IMR-90 (cell line): ENCODE measurements around the gene TBX15. TPM values are rescaled to one million over a fixed set of nuclear protein-coding genes. Genes with fewer than 3 reads are reported as not detected.

Source experiments
- ATAC-seq: fragments of 200-7000 bp; cut with Tn5 transposase; 2 replicates; pipeline ENCODE4 v1.9.1; 2020; ENCODE audit warnings: low read depth, mild to moderate bottlenecking, moderate library complexity
- BruUV-seq: library from RNA; stranded (reverse); fragments of 400-500 nt; replicated peaks from 2 replicates; lab custom pipeline; 2021; lab: Mats Ljungman, UMichigan
- CTCF ChIA-PET: fragments of 300-600 bp; formaldehyde crosslinking; extraction: SDS; loops from one replicate; lab custom pipeline; 2021; ENCODE audit warnings: antibody characterized with exemption; lab: Yijun Ruan, JAX
- POLR2A ChIA-PET: fragments of 300-600 bp; sonication (Branson Sonifier 250); formaldehyde crosslinking; loops from one replicate; lab custom pipeline; 2022; ENCODE audit warnings: antibody characterized with exemption; ENCODE audit not compliant: unreplicated experiment; lab: Charles Lee
- DNase-seq: peaks from one replicate; pipeline ENCODE4 v3.0.0; 2013
- H2AFZ ChIP-seq: replicated peaks from 2 replicates; pipeline ENCODE3; 2013; ENCODE audit warnings: low read length, mild to moderate bottlenecking; ENCODE audit not compliant: poor library complexity
- H2AK5ac ChIP-seq: 2 replicates; pipeline ENCODE4 v1.6.1; 2013; ENCODE audit warnings: low read depth, low read length, inconsistent platforms
- H2AK9ac ChIP-seq: replicated peaks from 2 replicates; pipeline ENCODE3; 2013; ENCODE audit warnings: mild to moderate bottlenecking, low read depth, low read length, moderate library complexity; ENCODE audit not compliant: poor library complexity
- H2BK120ac ChIP-seq: 2 replicates; pipeline ENCODE4 v1.6.1; 2013; ENCODE audit warnings: low read depth, low read length, inconsistent platforms
- H2BK15ac ChIP-seq: 3 replicates; pipeline ENCODE4 v1.6.1; 2013; ENCODE audit warnings: low read depth, low read length, inconsistent platforms
- H2BK20ac ChIP-seq: 2 replicates; pipeline ENCODE4 v1.6.1; 2013; ENCODE audit warnings: low read depth, mild to moderate bottlenecking, inconsistent platforms, low read length, moderate library complexity
- H2BK5ac ChIP-seq: 2 replicates; pipeline ENCODE4 v1.6.1; 2013; ENCODE audit warnings: mild to moderate bottlenecking, low read depth, low read length, inconsistent platforms; ENCODE audit not compliant: poor library complexity, severe bottlenecking
- H3K14ac ChIP-seq: replicated peaks from 2 replicates; pipeline ENCODE4 v1.6.1; 2013; ENCODE audit warnings: low read depth, low read length, inconsistent platforms
- H3K18ac ChIP-seq: 2 replicates; pipeline ENCODE4 v1.6.1; 2013; ENCODE audit warnings: low read depth, low read length, control low read depth
- H3K23ac ChIP-seq: 2 replicates; pipeline ENCODE4 v1.6.1; 2013; ENCODE audit warnings: low read depth, low read length, inconsistent platforms
- H3K27ac ChIP-seq: 2 replicates; pipeline ENCODE4 v1.5.1; 2013; ENCODE audit warnings: mild to moderate bottlenecking, control low read depth, low read length; ENCODE audit not compliant: insufficient read depth
- H3K27me3 ChIP-seq: 2 replicates; pipeline ENCODE4 v1.6.1; 2013; ENCODE audit warnings: low read length; ENCODE audit not compliant: control insufficient read depth, insufficient read depth
- H3K36me3 ChIP-seq: 2 replicates; pipeline ENCODE4 v1.6.1; 2013; ENCODE audit warnings: low read length, mixed read lengths; ENCODE audit not compliant: control insufficient read depth, insufficient read depth
- H3K4ac ChIP-seq: 2 replicates; pipeline ENCODE4 v1.6.1; 2013; ENCODE audit warnings: low read depth, low read length, inconsistent platforms
- H3K4me1 ChIP-seq: 2 replicates; pipeline ENCODE4 v1.6.1; 2013; ENCODE audit warnings: low read length, mixed read lengths; ENCODE audit not compliant: control insufficient read depth, insufficient read depth
- H3K4me2 ChIP-seq: 2 replicates; pipeline ENCODE4 v1.6.1; 2013; ENCODE audit warnings: low read depth, mild to moderate bottlenecking, control low read depth, low read length, moderate library complexity
- H3K4me3 ChIP-seq: 2 replicates; pipeline ENCODE4 v1.5.1; 2013; ENCODE audit warnings: low read depth, mild to moderate bottlenecking, control low read depth, low read length, moderate library complexity; ENCODE audit not compliant: insufficient read depth
- H3K56ac ChIP-seq: 2 replicates; pipeline ENCODE4 v1.6.1; 2013; ENCODE audit warnings: low read length, inconsistent platforms; ENCODE audit not compliant: insufficient read depth; ENCODE audit errors: extremely low read depth
- H3K79me1 ChIP-seq, 2 experiments: 2 replicates each; pipeline ENCODE4 v1.6.1; 2013; ENCODE audit warnings: low read length in 2 of 2, inconsistent platforms in 1 of 2, low read depth in 1 of 2
- H3K9ac ChIP-seq: 2 replicates; pipeline ENCODE4 v1.6.1; 2013; ENCODE audit warnings: low read depth, low read length, control low read depth
- H3K9me1 ChIP-seq: 2 replicates; pipeline ENCODE4 v1.6.1; 2013; ENCODE audit warnings: low read length, inconsistent platforms; ENCODE audit not compliant: insufficient read depth
- H3K9me3 ChIP-seq: 2 replicates; pipeline ENCODE4 v1.6.1; 2013; ENCODE audit warnings: low read length; ENCODE audit not compliant: control insufficient read depth, insufficient read depth
- H4K20me1 ChIP-seq: 2 replicates; pipeline ENCODE4 v1.6.1; 2013; ENCODE audit warnings: low read length, inconsistent platforms; ENCODE audit not compliant: insufficient read depth
- H4K5ac ChIP-seq: 2 replicates; pipeline ENCODE4 v1.6.1; 2013; ENCODE audit warnings: mild to moderate bottlenecking, low read depth, low read length, control low read depth
- H4K8ac ChIP-seq, 2 experiments: 2 replicates each; pipeline ENCODE4 v1.6.1; 2013; ENCODE audit warnings: low read depth in 2 of 2, low read length in 2 of 2, control low read depth in 1 of 2, inconsistent platforms in 1 of 2
- H4K91ac ChIP-seq: 2 replicates; pipeline ENCODE4 v1.6.1; 2013; ENCODE audit warnings: low read depth, low read length, inconsistent platforms; ENCODE audit not compliant: insufficient read depth
- FOS ChIP-seq: fragments of 150-350 bp; IDR thresholded peaks from 2 replicates; pipeline ENCODE4 v1.6.1; 2016; ENCODE audit warnings: low read depth, low read length
- MAFK ChIP-seq: IDR thresholded peaks from 2 replicates; pipeline ENCODE4 v1.6.1; 2012; ENCODE audit warnings: low read depth, low read length, improper control_type of control experiment
- POLR2A ChIP-seq: IDR thresholded peaks from 2 replicates; pipeline ENCODE4 v1.6.1; 2012; ENCODE audit warnings: mild to moderate bottlenecking, low read depth, low read length
- RAD21 ChIP-seq: IDR thresholded peaks from 2 replicates; pipeline ENCODE4 v1.6.1; 2012; ENCODE audit warnings: low read length, improper control_type of control experiment
- SMC3 ChIP-seq: fragments of 150-350 bp; IDR thresholded peaks from 2 replicates; pipeline ENCODE4 v1.6.1; 2016; ENCODE audit warnings: low read depth, mild to moderate bottlenecking, antibody characterized with exemption, low read length, moderate library complexity
- WGBS, 2 experiments: methylation state at CpG; one replicate each; pipeline versions ENCODE4 v1.1.5 to v1.1.7; 2013; ENCODE audit warnings: missing lambda C conversion rate in 2 of 2; ENCODE audit not compliant: insufficient read length in 1 of 2; ENCODE audit errors: extremely low coverage in 2 of 2; 5-methylcytosine and 5-hydroxymethylcytosine counted together
- dilution Hi-C: fragments of 300-500 bp; cut with HindIII; formaldehyde crosslinking; loops from one replicate; pipeline ENCODE4 v1.14.3; 2018; ENCODE audit warnings: low sequenced_read_pairs; ENCODE audit not compliant: unreplicated experiment
- in situ Hi-C: fragments of 300-500 bp; cut with MboI; formaldehyde crosslinking; loops from 3 replicates; pipeline ENCODE4 v1.14.3; 2019; ENCODE audit warnings: low sequenced_read_pairs, inconsistent platforms, mixed read lengths
- intact Hi-C: fragments of 100-400 bp; cut with micrococcal nuclease; formaldehyde crosslinking; loops from 2 replicates; pipeline ENCODE4 v1.10.0; 2022
- polyA plus RNA-seq, 3 experiments: library from polyadenylated mRNA; depleted of rRNA; stranded (reverse); fragments of >200 nt; gene quantifications; 2 replicates each; pipeline ENCODE4 v1.2.3, GENCODE V29; 2012; ENCODE audit warnings: low replicate concordance in 1 of 3
- total RNA-seq: library from RNA; depleted of rRNA; stranded (reverse); fragments of >200 nt; gene quantifications from 2 replicates; pipeline ENCODE4 v1.2.3, GENCODE V29; 2012

Gene TBX15
- total and polyA plus RNA-seq, 2 of the 4 experiments (the other 2 are of a cell fraction) = not detected

DNA sequence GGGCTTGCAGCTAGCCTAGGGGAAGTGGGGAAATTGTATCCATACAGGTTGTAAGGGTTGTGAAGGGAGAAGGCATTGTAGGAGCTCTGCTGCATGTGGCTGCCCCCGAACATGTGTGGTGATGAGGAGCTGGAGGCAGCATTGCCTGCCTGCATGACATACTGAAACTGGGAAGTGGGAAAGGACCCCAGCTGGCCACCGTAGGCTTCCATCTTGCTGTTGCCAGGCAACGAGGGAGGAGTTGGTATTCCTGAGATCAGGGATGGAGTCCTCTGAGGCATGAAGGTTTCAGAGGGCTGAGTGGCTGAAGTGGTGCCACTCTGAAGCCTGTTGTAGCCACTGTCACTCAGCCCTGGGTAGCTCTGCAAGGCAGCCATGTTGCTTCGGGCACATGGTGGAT lies 103.2 kb downstream of the TBX15 start:
- no peak overlapping the region for H3K4ac ChIP-seq
- TF ChIP-seq FOS (no peak), MAFK (no peak), POLR2A (no peak), SMC3 (no peak), RAD21 (no peak)
- no peak overlapping the region for H3K18ac ChIP-seq
- no peaks in the 10 kb centered on the region for H3K27me3 ChIP-seq
- H3K4me3 ChIP-seq = no peak overlapping the region
- H3K9me3 ChIP-seq = no peaks in the 10 kb centered on the region; the same call in 1 of the 2 replicates
- no peak overlapping the region for H3K4me2 ChIP-seq
- no TSS peak for BruUV-seq
- no peak overlapping the region for H4K91ac ChIP-seq
- no peak overlapping the region for H4K5ac ChIP-seq
- dilution Hi-C loops (no loop called here), intact Hi-C loops (no loop called here), in situ Hi-C loops (no loop called here)
- H3K23ac ChIP-seq = no peak overlapping the region
- no peak overlapping the region for H3K14ac ChIP-seq
- no peaks in the 10 kb centered on the region for H3K36me3 ChIP-seq
- no peaks in the 10 kb centered on the region for H3K4me1 ChIP-seq
- ChIA-PET POLR2A (no interaction called here), CTCF (no interaction called here)
- no peak overlapping the region for H2BK15ac ChIP-seq
- no peak overlapping the region for H2AK5ac ChIP-seq
- no peaks in the 10 kb centered on the region for H4K20me1 ChIP-seq
- H3K9ac ChIP-seq = no peak overlapping the region
- no peak overlapping the region for H2AK9ac ChIP-seq
- ATAC-seq (no peak), DNase-seq (no peak)
- H4K8ac ChIP-seq = no peak overlapping the region
- no peaks in the 10 kb centered on the region for H3K79me1 ChIP-seq
- no peak overlapping the region for H2BK120ac ChIP-seq
- no peak overlapping the region for H2BK20ac ChIP-seq
- H3K27ac ChIP-seq = no peak overlapping the region
- WGBS, 2 experiments = 50% methylated on average over 2 of the region's 4 CpGs; no CpG with 5 or more reads in 1 of the 2 experiments
- H2BK5ac ChIP-seq = no peak overlapping the region
- H2AFZ ChIP-seq = no peak overlapping the region
- no peak overlapping the region for H3K56ac ChIP-seq
- H3K9me1 ChIP-seq = no peaks in the 10 kb centered on the region
